H1 (cell line): ENCODE data around the gene NOTCH2.

Source experiments
- BRCA1 ChIP-seq: IDR thresholded peaks from 2 replicates; pipeline ENCODE4 v1.6.1; 2012; ENCODE audit warnings: low read depth, low read length, improper control_type of control experiment
- CREB1 ChIP-seq: IDR thresholded peaks from 2 replicates; pipeline ENCODE4 v1.6.1; 2012; ENCODE audit warnings: inconsistent platforms
- EGR1 ChIP-seq: IDR thresholded peaks from 2 replicates; pipeline ENCODE4 v1.6.1; 2011; ENCODE audit warnings: low read depth, low read length, borderline replicate concordance
- EP300 ChIP-seq, 2 experiments: IDR thresholded peaks; 1 replicate in 1 of 2; 2 replicates in 1 of 2; pipeline ENCODE4 v1.6.1; 2011 to 2012; ENCODE audit warnings: low read depth in 2 of 2, low read length in 2 of 2, mild to moderate bottlenecking in 2 of 2, borderline replicate concordance in 1 of 2, inconsistent platforms in 1 of 2, moderate library complexity in 1 of 2
- EZH2 ChIP-seq: fragments of 200-600 bp; sonication (generic); IDR thresholded peaks from 2 replicates; pipeline ENCODE4 v1.7.1; 2012; ENCODE audit warnings: low read depth, mild to moderate bottlenecking, moderate library complexity, low read length, inconsistent platforms; ENCODE audit not compliant: severe bottlenecking
- GTF2F1 ChIP-seq: IDR thresholded peaks from 2 replicates; pipeline ENCODE4 v1.6.1; 2012; ENCODE audit warnings: low read depth, low read length, improper control_type of control experiment, borderline replicate concordance
- MAX ChIP-seq: IDR thresholded peaks from 2 replicates; pipeline ENCODE4 v1.6.1; 2012; ENCODE audit warnings: inconsistent platforms
- NRF1 ChIP-seq: IDR thresholded peaks from 2 replicates; pipeline ENCODE4 v1.6.1; 2011; ENCODE audit warnings: mild to moderate bottlenecking, low read depth, low read length, improper control_type of control experiment
- POLR2AphosphoS5 ChIP-seq: IDR thresholded peaks from 2 replicates; pipeline ENCODE4 v1.6.1; 2011; ENCODE audit warnings: low read depth, low read length
- SIN3A ChIP-seq, 2 experiments: IDR thresholded peaks in 1 of 2; conservative IDR thresholded peaks in 1 of 2; 2 replicates each; pipeline ENCODE4 v1.6.1; 2011 to 2012; ENCODE audit warnings: low read length in 2 of 2, improper control_type of control experiment in 1 of 2, low read depth in 1 of 2, mild to moderate bottlenecking in 1 of 2
- TF ChIP-seq, protein P1 (sequence below), 3 experiments: IDR thresholded peaks; 1 replicate in 2 of 3; 2 replicates in 1 of 3; pipeline versions ENCODE4 v1.5.1 to v1.6.1; 2011; ENCODE audit warnings: low read length in 3 of 3, mild to moderate bottlenecking in 3 of 3, inconsistent platforms in 2 of 3, low read depth in 1 of 3, moderate library complexity in 1 of 3; ENCODE audit not compliant: insufficient read depth in 1 of 3; ENCODE audit errors: control extremely low read depth in 1 of 3

- no peak for TF ChIP-seq POLR2AphosphoS5
- TF ChIP-seq, protein P1, sequence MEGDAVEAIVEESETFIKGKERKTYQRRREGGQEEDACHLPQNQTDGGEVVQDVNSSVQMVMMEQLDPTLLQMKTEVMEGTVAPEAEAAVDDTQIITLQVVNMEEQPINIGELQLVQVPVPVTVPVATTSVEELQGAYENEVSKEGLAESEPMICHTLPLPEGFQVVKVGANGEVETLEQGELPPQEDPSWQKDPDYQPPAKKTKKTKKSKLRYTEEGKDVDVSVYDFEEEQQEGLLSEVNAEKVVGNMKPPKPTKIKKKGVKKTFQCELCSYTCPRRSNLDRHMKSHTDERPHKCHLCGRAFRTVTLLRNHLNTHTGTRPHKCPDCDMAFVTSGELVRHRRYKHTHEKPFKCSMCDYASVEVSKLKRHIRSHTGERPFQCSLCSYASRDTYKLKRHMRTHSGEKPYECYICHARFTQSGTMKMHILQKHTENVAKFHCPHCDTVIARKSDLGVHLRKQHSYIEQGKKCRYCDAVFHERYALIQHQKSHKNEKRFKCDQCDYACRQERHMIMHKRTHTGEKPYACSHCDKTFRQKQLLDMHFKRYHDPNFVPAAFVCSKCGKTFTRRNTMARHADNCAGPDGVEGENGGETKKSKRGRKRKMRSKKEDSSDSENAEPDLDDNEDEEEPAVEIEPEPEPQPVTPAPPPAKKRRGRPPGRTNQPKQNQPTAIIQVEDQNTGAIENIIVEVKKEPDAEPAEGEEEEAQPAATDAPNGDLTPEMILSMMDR (IDR thresholded peaks at IDR 0.05; ENCODE audit: control extremely low read depth in 1 of 3, insufficient read depth in 1 of 3, low read depth in 1 of 3, low read length in 3 of 3): no peak
- no peak for TF ChIP-seq NRF1
- no peak for TF ChIP-seq EP300 (IDR thresholded peaks at IDR 0.05; ENCODE audit: borderline replicate concordance in 1 of 2, low read depth in 2 of 2, low read length in 2 of 2)
- TF ChIP-seq GTF2F1: no peak
- TF ChIP-seq MAX: no peak
- TF ChIP-seq CREB1: no peak
- no peak for TF ChIP-seq BRCA1
- no peak for TF ChIP-seq EGR1
- no peak for TF ChIP-seq SIN3A (conservative IDR thresholded peaks at IDR 0.05 in 1 of 2, IDR thresholded peaks at IDR 0.05 in 1 of 2; ENCODE audit: low read depth in 1 of 2, low read length in 2 of 2)
- no peak for TF ChIP-seq EZH2
Measured at GRCh38 chr1:119869995-119870394, 199.5 kb downstream of the NOTCH2 start.
